ENCODE measurements around the gene ZNRF2.
"Not testable (repeated sequence)": the region's sequence is repeated elsewhere in the genome, so short reads cannot be mapped to it uniquely, and the experiment has no call there.

Gene ZNRF2

DNA sequence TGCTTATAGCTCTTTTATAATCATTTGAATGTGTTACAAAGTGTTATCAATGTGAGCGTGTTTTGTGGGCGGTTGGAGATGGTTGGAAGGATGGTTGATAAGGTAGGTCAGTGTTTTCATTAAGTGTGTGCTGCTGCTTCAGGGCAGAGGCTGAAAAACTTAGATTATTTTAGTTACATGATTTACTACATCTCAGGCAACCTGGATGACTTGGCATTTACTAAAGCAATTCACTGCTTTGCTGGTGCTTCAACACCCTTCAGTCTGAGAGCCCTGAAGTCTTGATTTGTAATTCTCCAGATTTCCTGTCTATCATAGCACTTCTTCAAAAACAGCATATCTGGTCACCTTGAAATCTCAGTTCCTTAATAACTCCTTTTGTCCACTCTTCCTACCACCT, 11.9 kb downstream of the ZNRF2 start:
- H3K4me3 ChIP-seq (ENCODE audit: low read length); H3K27me3 ChIP-seq (ENCODE audit: control insufficient read depth, insufficient read depth, low read length); H3K36me3 ChIP-seq (ENCODE audit: control insufficient read depth, low read depth, low read length); H3K4me1 ChIP-seq (ENCODE audit: control insufficient read depth, low read depth, low read length); H3K27ac ChIP-seq (ENCODE audit: low read length); H3K9me3 ChIP-seq (ENCODE audit: control insufficient read depth, low read depth, low read length); H3K9ac ChIP-seq (ENCODE audit: low read length): not testable (repeated sequence)

DNA sequence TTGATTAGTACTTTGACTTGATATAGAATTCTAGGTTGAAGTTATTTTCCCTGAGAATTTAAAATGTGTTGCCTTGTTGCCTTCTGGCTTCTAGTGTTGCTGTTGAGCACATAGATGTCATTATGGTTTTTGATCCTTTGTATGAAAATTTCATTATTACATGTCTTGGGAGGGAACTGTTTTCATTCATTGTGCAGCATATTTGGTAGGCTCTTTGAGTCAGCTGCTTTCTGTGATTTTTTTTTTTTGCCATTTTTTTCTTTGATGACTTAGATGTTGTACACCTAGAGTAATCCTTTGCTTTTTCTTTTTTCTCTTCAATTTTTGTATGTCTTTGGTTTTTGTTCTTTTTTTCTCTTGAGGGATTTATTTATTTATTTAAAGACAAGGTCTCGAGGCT, 13.1 kb downstream of the ZNRF2 start:
- H3K4me1 ChIP-seq (ENCODE audit: control insufficient read depth, low read depth, low read length); H3K27ac ChIP-seq (ENCODE audit: low read length); H3K9ac ChIP-seq (ENCODE audit: low read length); H3K9me3 ChIP-seq (ENCODE audit: control insufficient read depth, low read depth, low read length); H3K27me3 ChIP-seq (ENCODE audit: control insufficient read depth, insufficient read depth, low read length); H3K4me3 ChIP-seq (ENCODE audit: low read length); H3K36me3 ChIP-seq (ENCODE audit: control insufficient read depth, low read depth, low read length): not testable (repeated sequence)

DNA sequence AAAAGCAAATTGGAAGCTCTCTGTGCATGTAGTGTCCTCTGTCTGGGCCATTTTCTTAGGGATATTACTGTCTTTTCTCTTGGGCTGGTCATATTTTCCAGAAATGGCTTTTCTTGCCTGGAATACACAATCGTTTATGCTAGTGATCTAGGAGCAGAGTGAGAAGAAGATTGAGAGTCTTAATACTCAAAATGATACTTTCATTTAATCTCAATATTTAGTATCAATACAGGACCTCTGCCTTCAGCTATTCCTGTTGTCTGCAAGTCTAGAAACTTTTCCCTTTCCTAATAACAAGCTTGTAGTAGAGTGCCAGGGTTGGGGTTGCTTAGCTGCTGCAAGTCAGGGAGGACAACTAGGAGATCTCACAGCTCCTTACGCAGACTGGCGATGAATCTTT, 14.0 kb downstream of the ZNRF2 start:
- H3K27ac ChIP-seq (ENCODE audit: low read length); H3K4me3 ChIP-seq (ENCODE audit: low read length); H3K36me3 ChIP-seq (ENCODE audit: control insufficient read depth, low read depth, low read length); H3K9ac ChIP-seq (ENCODE audit: low read length); H3K9me3 ChIP-seq (ENCODE audit: control insufficient read depth, low read depth, low read length); H3K4me1 ChIP-seq (ENCODE audit: control insufficient read depth, low read depth, low read length); H3K27me3 ChIP-seq (ENCODE audit: control insufficient read depth, insufficient read depth, low read length): not testable (repeated sequence)

DNA sequence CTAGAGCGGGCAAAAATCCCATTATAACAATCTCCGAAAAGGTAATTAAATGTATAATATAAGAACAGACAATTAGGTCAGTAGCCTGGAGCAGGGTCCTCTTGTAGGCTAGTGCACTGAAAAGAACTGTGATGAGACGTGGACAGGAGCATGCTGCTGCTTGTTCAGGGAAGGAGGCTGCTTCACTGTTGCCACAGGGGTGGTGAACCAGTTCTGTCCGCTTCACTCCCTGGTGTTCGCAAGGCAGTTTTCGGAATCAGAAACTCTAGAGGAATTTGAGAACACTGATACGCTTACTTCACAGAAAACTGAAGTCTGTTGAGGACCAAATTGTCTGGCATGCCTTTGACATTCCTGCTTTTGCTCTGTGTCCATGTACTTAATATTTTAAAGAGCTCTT, 17.4 kb downstream of the ZNRF2 start:
- H3K9me3 ChIP-seq (ENCODE audit: control insufficient read depth, low read depth, low read length), result no peaks in the 10 kb centered on the region

DNA sequence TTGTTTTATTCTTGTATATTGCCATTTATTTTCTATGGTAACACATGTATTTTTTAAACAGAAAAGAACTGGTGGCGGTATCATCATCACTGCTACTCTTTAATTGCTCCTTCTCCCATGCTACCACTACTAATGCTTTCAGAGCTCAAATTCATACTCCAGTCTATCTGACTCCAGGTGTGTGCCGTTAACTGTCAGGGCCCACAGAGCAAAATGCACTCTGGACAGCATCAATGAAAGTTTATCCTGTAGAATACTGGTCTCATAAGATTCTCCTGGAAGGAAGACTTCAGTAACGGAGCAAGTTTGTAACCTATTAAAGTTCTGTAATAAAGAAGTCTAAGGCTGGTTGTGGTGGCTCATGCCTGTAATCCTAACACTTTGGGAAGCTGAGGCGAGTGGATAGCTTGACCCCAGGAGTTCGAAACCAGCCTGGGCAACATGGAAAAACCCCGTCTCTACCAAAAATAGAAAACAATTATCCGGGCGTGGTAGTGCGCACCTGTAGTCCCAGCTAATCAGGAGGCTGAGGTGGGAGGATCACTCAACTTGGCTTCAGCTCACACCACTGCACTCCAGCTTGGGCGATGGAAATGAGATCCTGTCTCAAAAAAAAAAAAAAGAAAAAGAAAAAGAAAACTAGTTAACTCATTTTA, 18.4 kb downstream of the ZNRF2 start:
- no peaks in the 10 kb centered on the region for H3K9me3 ChIP-seq (ENCODE audit: control insufficient read depth, low read depth, low read length)
- H3K27me3 ChIP-seq (ENCODE audit: control insufficient read depth, insufficient read depth, low read length), result no peaks in the 10 kb centered on the region
- peaks cover 12% of the 10 kb centered on the region for H3K4me1 ChIP-seq (ENCODE audit: control insufficient read depth, low read depth, low read length)
- no peaks in the 10 kb centered on the region for H3K36me3 ChIP-seq (ENCODE audit: control insufficient read depth, low read depth, low read length)
- no peak overlapping the region for H3K27ac ChIP-seq (ENCODE audit: low read length)
- H3K4me3 ChIP-seq (ENCODE audit: low read length), result no peak overlapping the region
- no peak overlapping the region for H3K9ac ChIP-seq (ENCODE audit: low read length)

More for the DNA sequence above, 17.4 kb downstream of the ZNRF2 start:
- Histone ChIP-seq H3K4me3 (ENCODE audit: low read length) (no peak overlapping the region), H3K27ac (ENCODE audit: low read length) (no peak overlapping the region), H3K9ac (ENCODE audit: low read length) (no peak overlapping the region), H3K27me3 (ENCODE audit: control insufficient read depth, insufficient read depth, low read length) (no peaks in the 10 kb centered on the region), H3K36me3 (ENCODE audit: control insufficient read depth, low read depth, low read length) (no peaks in the 10 kb centered on the region), H3K4me1 (ENCODE audit: control insufficient read depth, low read depth, low read length) (peaks cover 7% of the 10 kb centered on the region)

DNA sequence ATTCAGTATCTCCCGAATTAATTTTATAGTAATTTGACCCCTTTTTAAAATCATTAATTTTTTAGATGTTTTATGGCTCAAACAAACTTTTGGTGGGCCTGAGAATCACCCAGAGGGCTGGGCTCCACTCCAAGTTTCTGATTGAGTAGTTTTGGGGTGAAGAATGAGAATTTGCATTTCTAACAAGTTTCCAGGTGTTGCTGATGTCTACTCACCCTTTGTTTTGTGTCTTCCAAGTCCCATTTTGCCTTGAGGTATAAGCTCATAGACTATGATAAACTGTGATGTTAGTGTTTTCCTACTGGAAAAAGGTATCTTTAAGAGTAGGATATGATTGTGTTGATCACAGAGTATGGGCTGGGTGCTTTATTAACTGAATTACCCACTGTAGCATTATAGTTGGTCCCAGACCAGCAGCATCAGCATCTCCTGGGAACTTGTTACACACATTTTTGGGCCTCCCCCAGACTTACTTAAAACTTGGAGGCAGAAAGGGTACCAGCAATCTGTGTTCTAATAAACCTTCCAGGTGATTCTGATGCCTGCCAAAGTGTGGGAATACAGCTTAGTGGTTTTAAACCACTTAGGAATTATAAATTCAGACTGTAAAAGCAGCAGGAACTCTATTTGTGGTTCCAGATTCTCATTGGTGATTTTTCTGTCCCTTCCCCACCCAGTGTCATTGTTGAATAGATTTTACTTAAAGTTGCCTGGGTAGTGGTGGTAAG, 19.1 kb downstream of the ZNRF2 start:
- no peaks in the 10 kb centered on the region for H3K9me3 ChIP-seq (ENCODE audit: control insufficient read depth, low read depth, low read length)
- H3K27me3 ChIP-seq (ENCODE audit: control insufficient read depth, insufficient read depth, low read length), result no peaks in the 10 kb centered on the region
- no peak overlapping the region for H3K4me3 ChIP-seq (ENCODE audit: low read length)
- no peak overlapping the region for H3K9ac ChIP-seq (ENCODE audit: low read length)
- peaks cover 16% of the 10 kb centered on the region for H3K4me1 ChIP-seq (ENCODE audit: control insufficient read depth, low read depth, low read length)
- H3K27ac ChIP-seq (ENCODE audit: low read length), result no peak overlapping the region
- H3K36me3 ChIP-seq (ENCODE audit: control insufficient read depth, low read depth, low read length), result no peaks in the 10 kb centered on the region

DNA sequence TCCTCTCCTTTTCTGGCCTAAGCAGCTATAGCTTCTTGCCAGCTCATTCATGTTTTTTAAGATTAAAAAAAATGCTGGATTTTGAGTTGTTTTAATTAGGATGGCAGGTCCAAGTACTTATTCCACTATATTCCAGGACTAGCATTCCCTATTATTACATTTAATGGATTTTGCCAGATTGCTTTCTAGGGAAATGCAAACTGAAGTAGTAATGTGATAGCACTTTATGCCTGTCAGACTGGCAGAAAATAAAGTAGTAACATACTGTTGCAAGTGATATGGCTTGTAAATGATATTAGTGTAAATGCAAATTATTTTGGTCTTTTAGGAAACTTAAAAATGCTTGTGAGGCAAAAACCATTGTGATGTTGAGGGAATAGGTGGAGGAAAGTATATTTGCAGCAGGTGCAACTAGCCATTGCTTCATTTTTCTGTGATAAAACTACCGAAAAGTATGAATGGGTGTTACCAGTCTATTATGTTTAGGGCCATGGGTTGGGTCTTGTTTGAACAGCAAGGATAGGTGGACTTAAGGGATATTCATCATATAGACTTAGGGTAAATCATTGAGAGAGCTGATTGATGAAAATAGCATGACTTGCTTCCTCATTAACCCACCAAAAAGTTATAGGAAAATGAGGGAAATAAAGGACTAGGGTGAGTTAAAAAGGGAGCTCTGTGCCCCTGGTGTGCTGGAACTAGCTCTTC, 19.9 kb downstream of the ZNRF2 start:
- H3K27me3 ChIP-seq (ENCODE audit: control insufficient read depth, insufficient read depth, low read length), result no peaks in the 10 kb centered on the region
- no peaks in the 10 kb centered on the region for H3K9me3 ChIP-seq (ENCODE audit: control insufficient read depth, low read depth, low read length)
- no peak overlapping the region for H3K27ac ChIP-seq (ENCODE audit: low read length)
- no peaks in the 10 kb centered on the region for H3K36me3 ChIP-seq (ENCODE audit: control insufficient read depth, low read depth, low read length)
- no peak overlapping the region for H3K4me3 ChIP-seq (ENCODE audit: low read length)
- no peak overlapping the region for H3K9ac ChIP-seq (ENCODE audit: low read length)
- H3K4me1 ChIP-seq (ENCODE audit: control insufficient read depth, low read depth, low read length), result peaks cover 17% of the 10 kb centered on the region

DNA sequence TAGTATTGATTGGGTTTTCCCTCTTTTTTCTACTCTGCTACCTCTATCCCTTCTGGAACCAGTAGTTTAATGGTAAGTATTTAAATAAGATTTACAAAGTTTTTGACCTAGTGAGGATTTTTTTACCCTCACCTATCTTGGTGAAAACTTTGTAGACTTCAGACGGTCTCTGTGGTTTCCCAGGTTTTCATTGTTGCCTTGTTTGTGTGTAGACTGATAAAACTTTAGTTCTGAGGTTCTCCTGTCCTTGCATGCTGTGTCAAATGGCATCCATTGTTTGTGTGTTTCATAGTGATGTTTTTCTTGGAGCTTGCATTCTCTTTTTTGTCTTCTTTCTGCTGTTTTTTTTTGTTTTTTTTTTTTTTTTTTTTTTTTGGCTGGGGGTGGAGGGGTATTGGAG, 22.6 kb downstream of the ZNRF2 start:
- H3K4me1 ChIP-seq (ENCODE audit: control insufficient read depth, low read depth, low read length), result peaks cover 14% of the 10 kb centered on the region
- no peaks in the 10 kb centered on the region for H3K9me3 ChIP-seq (ENCODE audit: control insufficient read depth, low read depth, low read length)
- no peak overlapping the region for H3K9ac ChIP-seq (ENCODE audit: low read length)
- no peak overlapping the region for H3K4me3 ChIP-seq (ENCODE audit: low read length)
- no peaks in the 10 kb centered on the region for H3K27me3 ChIP-seq (ENCODE audit: control insufficient read depth, insufficient read depth, low read length)
- no peak overlapping the region for H3K27ac ChIP-seq (ENCODE audit: low read length)
- no peaks in the 10 kb centered on the region for H3K36me3 ChIP-seq (ENCODE audit: control insufficient read depth, low read depth, low read length)

DNA sequence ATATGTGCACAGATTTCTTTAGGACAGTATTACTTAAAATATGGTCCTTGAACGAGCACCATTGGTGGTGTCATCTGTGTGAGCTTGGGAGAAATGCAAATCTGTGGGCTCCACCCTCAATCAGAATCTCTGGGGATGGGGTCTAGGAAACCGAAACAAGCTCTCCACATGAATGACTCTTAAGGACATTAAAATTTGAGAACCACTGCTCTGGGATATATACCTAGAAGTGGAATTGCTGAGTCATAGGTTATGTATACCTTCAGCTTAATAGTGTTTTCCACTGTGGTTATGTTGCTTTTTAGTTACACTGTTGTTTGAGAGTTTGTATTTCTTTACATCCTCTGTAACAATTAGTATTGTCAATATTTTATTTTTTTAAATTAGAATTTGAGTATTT, 24.0 kb downstream of the ZNRF2 start:
- H3K4me1 ChIP-seq (ENCODE audit: control insufficient read depth, low read depth, low read length), result peaks cover 18% of the 10 kb centered on the region
- H3K27ac ChIP-seq (ENCODE audit: low read length), result no peak overlapping the region
- no peaks in the 10 kb centered on the region for H3K36me3 ChIP-seq (ENCODE audit: control insufficient read depth, low read depth, low read length)
- no peak overlapping the region for H3K4me3 ChIP-seq (ENCODE audit: low read length)
- no peaks in the 10 kb centered on the region for H3K9me3 ChIP-seq (ENCODE audit: control insufficient read depth, low read depth, low read length)
- no peaks in the 10 kb centered on the region for H3K27me3 ChIP-seq (ENCODE audit: control insufficient read depth, insufficient read depth, low read length)
- no peak overlapping the region for H3K9ac ChIP-seq (ENCODE audit: low read length)

DNA sequence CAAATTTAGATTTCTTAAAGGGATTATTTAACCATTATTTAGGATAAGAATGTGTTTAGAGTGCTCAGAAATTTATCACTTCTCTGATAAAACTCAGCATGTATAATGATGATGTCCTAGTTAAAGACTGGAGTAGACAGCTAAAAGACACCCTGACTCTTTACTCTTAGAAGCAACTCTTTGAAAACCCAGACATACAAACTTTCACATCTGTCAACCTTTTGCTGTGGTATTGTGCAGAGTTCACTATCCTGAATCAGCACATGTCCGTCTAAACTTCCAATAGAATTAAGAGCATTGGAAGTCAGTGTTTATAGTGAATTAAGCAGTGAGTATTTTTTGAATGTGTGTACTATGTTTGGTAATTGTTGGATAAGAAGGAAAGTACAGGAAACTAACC, 24.9 kb downstream of the ZNRF2 start:
- Histone ChIP-seq H3K4me1 (ENCODE audit: control insufficient read depth, low read depth, low read length) (peaks cover 20% of the 10 kb centered on the region), H3K36me3 (ENCODE audit: control insufficient read depth, low read depth, low read length) (no peaks in the 10 kb centered on the region), H3K9me3 (ENCODE audit: control insufficient read depth, low read depth, low read length) (no peaks in the 10 kb centered on the region), H3K27ac (ENCODE audit: low read length) (no peak overlapping the region), H3K9ac (ENCODE audit: low read length) (no peak overlapping the region), H3K27me3 (ENCODE audit: control insufficient read depth, insufficient read depth, low read length) (no peaks in the 10 kb centered on the region), H3K4me3 (ENCODE audit: low read length) (no peak overlapping the region)

DNA sequence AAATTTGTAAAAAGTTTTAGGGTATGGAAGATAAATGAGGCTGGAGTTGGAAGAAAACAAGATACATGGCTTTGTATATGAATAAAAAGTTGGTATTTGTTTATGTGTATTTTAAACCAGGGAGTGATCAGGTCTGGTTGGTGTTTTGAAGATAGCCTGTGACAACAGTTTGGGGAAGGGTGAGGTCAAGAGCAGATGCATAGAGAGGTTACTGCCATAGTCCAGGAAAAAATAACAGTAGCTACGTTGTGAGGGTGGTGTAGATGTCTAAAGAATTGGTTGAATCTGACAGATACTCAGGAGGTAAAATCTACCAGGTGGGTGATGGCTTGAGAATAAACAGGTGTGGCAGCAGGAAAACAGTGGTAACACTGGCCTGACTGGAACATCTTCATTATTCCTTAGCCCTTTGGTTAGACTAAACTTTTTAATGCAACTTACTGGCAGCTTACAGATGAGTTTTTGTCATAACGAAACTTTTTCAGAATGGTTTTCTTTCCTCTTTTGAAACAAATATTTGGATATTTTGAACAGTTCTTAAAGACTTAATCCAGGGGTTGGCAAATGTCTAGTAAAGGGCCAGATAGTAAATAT, 25.5 kb downstream of the ZNRF2 start:
- Histone ChIP-seq H3K4me3 (ENCODE audit: low read length) (no peak overlapping the region), H3K4me1 (ENCODE audit: control insufficient read depth, low read depth, low read length) (peaks cover 20% of the 10 kb centered on the region), H3K27ac (ENCODE audit: low read length) (no peak overlapping the region), H3K36me3 (ENCODE audit: control insufficient read depth, low read depth, low read length) (no peaks in the 10 kb centered on the region), H3K9me3 (ENCODE audit: control insufficient read depth, low read depth, low read length) (no peaks in the 10 kb centered on the region), H3K9ac (ENCODE audit: low read length) (no peak overlapping the region), H3K27me3 (ENCODE audit: control insufficient read depth, insufficient read depth, low read length) (no peaks in the 10 kb centered on the region)

Measured in iPS-18a (cell line).